Stimulated activated CD4-positive, alpha-beta T cell treated with anti-CD3 and anti-CD28 coated beads, Interleukin-15, amount 100 ng/mL, for 24 hours (primary cell): ENCODE measurements around the gene ASAH2.
"Not testable (repeated sequence)": the region's sequence is repeated elsewhere in the genome, so short reads cannot be mapped to it uniquely, and the experiment has no call there.

Experiments
- DNase-seq: peaks from one replicate; pipeline ENCODE4 v3.0.0-alpha.2; 2020

ASAH2 gene

GRCh38 chr10:50250096-50250854, 1.0 kb downstream of the ASAH2 start:
- DNase-seq = no peak

- no peak for DNase-seq
Measured at GRCh38 chr10:50248598-50248997, 2.7 kb downstream of the ASAH2 start.

- no peak for DNase-seq
Measured at GRCh38 chr10:50248062-50248461, 3.3 kb downstream of the ASAH2 start.

GRCh38 chr10:50244201-50244600, 7.1 kb downstream of the ASAH2 start:
- DNase-seq = no peak

GRCh38 chr10:50242777-50243176, 8.5 kb downstream of the ASAH2 start:
- DNase-seq = no peak

- not testable (repeated sequence) for DNase-seq
Measured at GRCh38 chr10:50241478-50241877, 9.8 kb downstream of the ASAH2 start.

- no peak for DNase-seq
Measured at GRCh38 chr10:50234486-50234885, 16.8 kb downstream of the ASAH2 start.

GRCh38 chr10:50232261-50232639, 19.1 kb downstream of the ASAH2 start:
- no peak for DNase-seq

GRCh38 chr10:50231515-50232260, 19.6 kb downstream of the ASAH2 start:
- DNase-seq = no peak

- no peak for DNase-seq
Measured at GRCh38 chr10:50229460-50229859, 21.9 kb downstream of the ASAH2 start.

GRCh38 chr10:50228672-50229071, 22.6 kb downstream of the ASAH2 start:
- DNase-seq = no peak

GRCh38 chr10:50226610-50227009, 24.7 kb downstream of the ASAH2 start:
- no peak for DNase-seq

GRCh38 chr10:50224330-50224952, 26.9 kb downstream of the ASAH2 start:
- DNase-seq = peak; percentile 50

GRCh38 chr10:50222199-50222598, 29.1 kb downstream of the ASAH2 start:
- no peak for DNase-seq

GRCh38 chr10:50221470-50221869, 29.8 kb downstream of the ASAH2 start:
- no peak for DNase-seq

GRCh38 chr10:50219646-50220045, 31.7 kb downstream of the ASAH2 start:
- DNase-seq = no peak

GRCh38 chr10:50219200-50219599, 32.1 kb downstream of the ASAH2 start:
- no peak for DNase-seq

GRCh38 chr10:50216894-50217293, 34.4 kb downstream of the ASAH2 start:
- no peak for DNase-seq

- DNase-seq = no peak
Measured at GRCh38 chr10:50216418-50216817, 34.9 kb downstream of the ASAH2 start.

GRCh38 chr10:50211670-50212069, 39.6 kb downstream of the ASAH2 start:
- no peak for DNase-seq

GRCh38 chr10:50210876-50211275, 40.4 kb downstream of the ASAH2 start:
- no peak for DNase-seq
